HG03064 (cell line): ENCODE data around the gene DNAJB8.

Experiments
- ATAC-seq: cut with Tn5 transposase; IDR thresholded peaks from one replicate; pipeline ENCODE4 v1.9.1; 2021; ENCODE audit warnings: low read depth; ENCODE audit not compliant: unreplicated experiment

Gene DNAJB8

DNA sequence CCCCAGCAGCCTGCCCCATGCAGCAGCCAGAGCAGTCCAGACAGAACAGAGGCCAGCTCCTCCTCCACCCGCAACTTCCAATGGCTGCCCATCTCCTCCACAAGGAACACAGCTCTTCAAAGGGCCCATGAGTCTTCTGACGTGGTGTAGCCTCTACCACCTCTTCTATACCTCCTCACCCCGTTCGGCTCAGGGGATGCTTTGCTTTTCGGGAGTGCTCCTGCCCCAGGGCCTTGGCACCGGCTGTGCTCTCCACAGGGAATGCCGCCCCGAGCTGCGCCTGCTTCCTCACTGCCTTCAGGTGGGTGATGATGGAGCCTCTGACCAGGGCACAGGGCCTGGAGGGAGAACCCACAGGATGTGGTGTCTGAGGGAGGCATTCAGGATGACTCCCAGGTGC is 14.6 kb downstream of the DNAJB8 start:
- no peak for ATAC-seq

- no peak for ATAC-seq
Observed at GRCh38 chr3:128449111-128449638, 17.5 kb downstream of the DNAJB8 start.

DNA sequence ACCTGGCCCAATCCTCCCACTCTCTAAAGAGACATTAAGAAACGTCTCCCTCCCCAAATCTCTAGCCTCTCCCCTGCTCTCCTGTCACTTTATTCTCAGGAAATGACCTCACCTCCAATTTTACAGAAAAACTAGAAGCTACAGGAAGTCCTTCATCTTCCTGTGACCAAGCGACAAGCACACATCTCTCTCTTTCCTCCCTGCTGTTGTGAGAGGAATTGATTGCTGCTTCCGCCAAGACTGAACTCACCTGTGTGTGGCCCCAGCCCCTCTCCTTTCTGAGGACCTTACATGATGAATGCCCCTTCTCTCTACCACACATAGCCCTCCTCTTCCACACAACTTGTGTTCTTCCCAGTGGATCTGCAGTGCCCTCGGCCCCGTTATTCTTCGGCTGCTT is 18.2 kb downstream of the DNAJB8 start:
- no peak for ATAC-seq

DNA sequence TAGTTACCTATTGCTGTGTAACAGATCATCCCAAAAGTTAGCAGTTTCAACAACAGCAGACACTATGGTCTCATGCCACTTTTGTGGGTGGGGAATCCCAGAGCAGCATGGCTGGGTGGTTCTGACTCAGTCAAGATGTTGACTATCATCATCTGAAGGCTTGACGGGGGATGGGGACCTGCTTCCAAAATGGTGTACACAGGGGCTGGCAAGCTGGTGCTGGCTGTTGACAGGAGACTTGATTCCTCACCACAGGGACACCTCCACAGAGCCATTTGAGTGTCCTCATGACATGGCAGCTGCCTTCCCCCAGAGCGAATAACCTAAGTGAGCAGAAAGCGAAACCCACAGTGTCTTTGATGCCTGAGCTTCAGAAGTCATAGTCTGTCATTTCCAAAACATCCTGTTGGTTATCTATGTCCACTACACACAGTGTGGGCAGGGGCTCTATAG is 19.1 kb downstream of the DNAJB8 start:
- ATAC-seq, result no peak

- ATAC-seq, result no peak
Observed at GRCh38 chr3:128446821-128447220, 19.9 kb downstream of the DNAJB8 start.

DNA sequence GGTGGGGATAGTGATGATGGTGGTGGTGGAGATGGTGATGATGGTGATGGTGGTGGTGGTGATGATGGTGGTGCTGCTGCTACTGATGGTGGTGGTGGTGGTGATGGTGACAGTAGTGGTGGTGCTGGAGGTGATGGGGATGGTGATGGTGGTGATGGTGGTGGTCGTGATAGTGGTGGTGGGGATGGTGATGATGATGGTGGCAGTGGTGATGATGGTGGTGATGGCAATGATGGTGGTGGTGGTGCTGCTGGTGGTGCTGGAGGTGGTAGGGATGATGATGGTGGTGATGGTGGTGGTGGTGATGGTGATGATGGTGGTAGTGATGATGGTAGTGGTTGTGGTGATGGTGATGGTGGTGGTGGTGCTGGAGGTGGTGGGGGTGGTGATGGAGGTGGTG is 21.3 kb downstream of the DNAJB8 start:
- ATAC-seq, result no peak

- no peak for ATAC-seq
Observed at GRCh38 chr3:128443771-128444170, 22.9 kb downstream of the DNAJB8 start.

- no peak for ATAC-seq
Observed at GRCh38 chr3:128442949-128443348, 23.7 kb downstream of the DNAJB8 start.

DNA sequence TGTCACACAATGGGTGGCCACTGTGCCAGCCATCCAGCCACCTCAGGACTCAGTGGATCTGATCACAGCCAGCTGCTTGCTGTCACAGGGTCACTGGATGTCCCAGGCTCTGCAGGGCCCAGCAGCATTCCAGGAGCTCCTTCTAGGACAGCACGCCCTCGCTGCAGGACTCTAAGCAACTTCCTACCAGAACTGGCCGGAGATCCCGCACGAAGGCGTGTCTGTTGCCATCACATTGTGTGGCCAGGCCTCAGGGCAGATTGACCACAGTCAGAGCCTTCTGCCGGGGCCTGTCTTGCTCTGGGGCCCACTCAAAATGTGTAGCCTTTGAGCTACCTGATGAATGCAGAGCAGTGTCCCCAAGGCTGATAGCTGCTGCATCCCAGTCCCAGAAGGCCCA is 24.6 kb downstream of the DNAJB8 start:
- ATAC-seq, result no peak

- no peak for ATAC-seq
Observed at GRCh38 chr3:128439226-128439625, 27.5 kb downstream of the DNAJB8 start.

- no peak for ATAC-seq
Observed at GRCh38 chr3:128438488-128439072, 28.1 kb downstream of the DNAJB8 start.

DNA sequence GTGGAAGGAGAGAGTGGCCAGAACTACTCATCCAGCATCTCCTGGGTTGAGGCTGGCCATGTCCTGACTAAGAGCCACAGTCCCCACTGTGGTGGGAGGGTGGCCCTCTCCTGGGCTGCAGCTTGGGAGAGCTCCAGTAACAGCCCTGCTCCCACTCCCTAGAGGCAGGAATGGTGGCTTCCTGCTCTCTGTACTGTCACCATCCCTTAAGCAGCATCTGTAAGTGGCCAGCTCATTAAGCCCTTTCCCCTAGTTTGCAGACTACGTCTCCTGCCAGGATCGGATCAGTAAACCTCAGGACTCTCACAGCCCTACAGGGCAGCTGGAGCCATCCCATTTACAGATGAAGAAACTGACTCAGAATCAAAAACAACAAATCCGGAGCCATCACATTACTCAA is 30.5 kb downstream of the DNAJB8 start:
- ATAC-seq, result no peak

- ATAC-seq, result no peak
Observed at GRCh38 chr3:128435561-128435960, 31.1 kb downstream of the DNAJB8 start.

DNA sequence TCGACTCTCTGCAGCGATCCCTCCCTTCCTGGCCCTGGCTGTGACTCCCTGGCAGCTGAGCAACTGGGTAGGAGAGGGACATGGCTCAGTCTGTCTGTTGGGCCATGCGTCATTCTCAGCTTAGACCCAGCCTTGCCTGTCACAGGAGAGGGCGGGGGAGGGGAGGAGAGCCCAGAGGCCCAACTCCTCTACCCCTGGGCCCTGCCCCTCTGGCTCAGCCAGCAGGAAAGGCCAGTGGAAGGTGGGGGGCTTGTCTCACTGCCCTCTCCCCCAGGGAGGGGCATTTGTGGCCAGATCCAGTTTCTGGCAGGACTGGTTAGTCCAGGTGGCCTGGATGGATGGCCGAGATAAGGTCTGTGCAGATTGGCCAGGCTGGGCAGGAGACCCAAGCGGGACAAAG is 31.6 kb downstream of the DNAJB8 start:
- no peak for ATAC-seq

- no peak for ATAC-seq
Observed at GRCh38 chr3:128434524-128434923, 32.2 kb downstream of the DNAJB8 start.

GRCh38 chr3:128433837-128434165 is 32.9 kb downstream of the DNAJB8 start:
- ATAC-seq, result no peak

- no peak for ATAC-seq
Observed at GRCh38 chr3:128432971-128433836, 33.5 kb downstream of the DNAJB8 start.

DNA sequence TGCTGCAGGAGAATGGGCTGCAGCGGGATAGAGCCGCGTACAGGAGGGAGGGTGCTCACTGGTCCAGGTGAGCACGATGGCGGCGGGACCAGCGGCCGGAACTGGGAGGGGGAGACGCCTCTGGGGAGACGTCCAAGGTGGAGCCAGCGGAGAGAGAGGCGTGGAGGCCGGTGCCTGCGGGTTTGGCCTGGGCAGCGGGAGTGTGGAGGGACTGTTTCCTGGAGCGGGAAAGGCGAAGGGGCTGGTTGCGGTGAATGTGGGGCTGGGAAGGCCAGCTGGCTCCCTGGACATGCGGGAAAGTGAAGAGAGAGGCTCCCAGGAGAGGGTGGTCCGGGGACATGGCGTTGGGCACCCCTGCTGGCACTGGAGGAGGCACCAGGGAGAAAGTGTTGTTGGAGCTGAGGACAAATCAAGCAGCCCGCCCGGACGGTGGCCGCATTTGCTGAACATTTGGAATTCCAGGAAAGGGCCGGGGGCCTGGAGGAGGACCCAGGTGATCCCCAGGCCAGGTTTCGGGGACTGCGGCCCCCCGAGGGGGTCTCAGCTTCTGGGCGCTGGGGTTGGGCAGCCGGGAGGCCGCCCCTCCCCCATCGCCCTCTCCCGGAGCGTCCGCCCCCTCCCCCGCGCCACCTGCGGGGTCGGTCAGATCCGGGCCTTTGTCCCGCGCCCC is 34.3 kb downstream of the DNAJB8 start:
- ATAC-seq, result no peak

- no peak for ATAC-seq
Observed at GRCh38 chr3:128431803-128432300, 34.8 kb downstream of the DNAJB8 start.

- no peak for ATAC-seq
Observed at GRCh38 chr3:128430731-128431130, 36.0 kb downstream of the DNAJB8 start.

GRCh38 chr3:128430301-128430700 is 36.4 kb downstream of the DNAJB8 start:
- no peak for ATAC-seq
